GM23248 (cell line): ENCODE measurements around the gene LRRC2.

Experiments
- EZH2 ChIP-seq: fragments of 200-600 bp; sonication (generic); IDR thresholded peaks from 2 replicates; pipeline ENCODE4 v1.6.1; 2018; ENCODE audit warnings: antibody characterized with exemption, mild to moderate bottlenecking; ENCODE audit not compliant: insufficient read depth, poor library complexity, severe bottlenecking
- EZH2phosphoT487 ChIP-seq: fragments of 200-600 bp; sonication (generic); IDR thresholded peaks from 2 replicates; pipeline ENCODE4 v1.6.1; 2018; ENCODE audit warnings: antibody characterized with exemption, moderate library complexity, mild to moderate bottlenecking, low read depth; ENCODE audit not compliant: insufficient read depth

GRCh38 chr3:46483825-46484224 is 82.3 kb downstream of the LRRC2 start:
- TF ChIP-seq EZH2 (no peak), EZH2phosphoT487 (no peak)
